MM.1S (cell line): ENCODE measurements around the gene RTN4.

Source experiments
- DNase-seq: peaks from one replicate; pipeline ENCODE4 v3.0.0-alpha.2; 2015
- H2AFZ ChIP-seq: fragments of 300-600 bp; sonication (generic); 2 replicates; pipeline ENCODE4 v1.6.0; 2016; ENCODE audit warnings: antibody characterized with exemption, low read length
- H3F3A ChIP-seq: fragments of 300-600 bp; sonication (generic); 2 replicates; pipeline ENCODE4 v1.6.1; 2016; ENCODE audit warnings: mild to moderate bottlenecking, antibody characterized with exemption, low read length, moderate library complexity, mixed read lengths; ENCODE audit not compliant: insufficient read depth
- H3K27ac ChIP-seq: fragments of 300-600 bp; sonication (generic); 2 replicates; pipeline ENCODE4 v1.5.1; 2016; ENCODE audit warnings: mild to moderate bottlenecking, low read length
- H3K27me3 ChIP-seq: fragments of 300-600 bp; sonication (generic); replicated peaks from 2 replicates; pipeline ENCODE4 v1.6.0; 2016; ENCODE audit warnings: low read length; ENCODE audit not compliant: insufficient read depth
- H3K36me3 ChIP-seq: fragments of 300-600 bp; sonication (generic); replicated peaks from 2 replicates; pipeline ENCODE4 v1.6.1; 2016; ENCODE audit warnings: mild to moderate bottlenecking, low read length, mixed read lengths; ENCODE audit not compliant: insufficient read depth
- H3K4me1 ChIP-seq: fragments of 300-600 bp; sonication (generic); 2 replicates; pipeline ENCODE4 v1.6.1; 2016; ENCODE audit warnings: low read length, mixed read lengths
- H3K4me2 ChIP-seq: fragments of 300-600 bp; sonication (generic); 2 replicates; pipeline ENCODE4 v1.6.0; 2016; ENCODE audit warnings: low read depth, low read length
- H3K4me3 ChIP-seq: fragments of 300-600 bp; sonication (generic); 2 replicates; pipeline ENCODE4 v1.5.1; 2016; ENCODE audit warnings: low read length, mixed read lengths
- H3K79me2 ChIP-seq: fragments of 300-600 bp; sonication (generic); 2 replicates; pipeline ENCODE4 v1.6.1; 2016; ENCODE audit warnings: mixed run types, low read length, mixed read lengths
- H3K9ac ChIP-seq: fragments of 300-600 bp; sonication (generic); 2 replicates; pipeline ENCODE4 v1.6.1; 2016; ENCODE audit warnings: low read length, mixed read lengths
- H3K9me2 ChIP-seq: fragments of 300-600 bp; sonication (generic); replicated peaks from 2 replicates; pipeline ENCODE4 v1.6.1; 2016; ENCODE audit warnings: mild to moderate bottlenecking, low read length, mixed read lengths; ENCODE audit not compliant: insufficient read depth
- H3K9me3 ChIP-seq: fragments of 300-600 bp; sonication (generic); replicated peaks from 2 replicates; pipeline ENCODE4 v1.6.1; 2016; ENCODE audit warnings: mild to moderate bottlenecking, low read length, mixed read lengths; ENCODE audit not compliant: insufficient read depth
- H4K20me1 ChIP-seq: fragments of 300-600 bp; sonication (generic); 2 replicates; pipeline ENCODE4 v1.6.1; 2016; ENCODE audit warnings: mild to moderate bottlenecking, low read length, moderate library complexity, mixed read lengths; ENCODE audit not compliant: insufficient read depth
- EZH2 ChIP-seq: fragments of 300-600 bp; sonication (generic); optimal IDR thresholded peaks from 2 replicates; pipeline ENCODE3; 2017; ENCODE audit warnings: low read depth, mild to moderate bottlenecking, antibody characterized with exemption, low read length, mixed read lengths
- EZH2phosphoT487 ChIP-seq: fragments of 300-600 bp; sonication (generic); IDR thresholded peaks from 2 replicates; pipeline ENCODE4 v1.6.1; 2018; ENCODE audit warnings: antibody characterized with exemption, low read length
- TF ChIP-seq, protein P1 (sequence below): fragments of 300-600 bp; sonication (generic); IDR thresholded peaks from 2 replicates; pipeline ENCODE4 v1.5.1; 2016; ENCODE audit warnings: antibody characterized with exemption, low read length, mixed read lengths

RTN4 gene

GRCh38 chr2:54984476-54984875 is 65.8 kb downstream of the RTN4 start:
- H3K36me3 ChIP-seq: 0 out of 2 replicates have a peak, but pooled peaks cover 4% of the 10 kb centered on the region
- TF ChIP-seq, protein P1, sequence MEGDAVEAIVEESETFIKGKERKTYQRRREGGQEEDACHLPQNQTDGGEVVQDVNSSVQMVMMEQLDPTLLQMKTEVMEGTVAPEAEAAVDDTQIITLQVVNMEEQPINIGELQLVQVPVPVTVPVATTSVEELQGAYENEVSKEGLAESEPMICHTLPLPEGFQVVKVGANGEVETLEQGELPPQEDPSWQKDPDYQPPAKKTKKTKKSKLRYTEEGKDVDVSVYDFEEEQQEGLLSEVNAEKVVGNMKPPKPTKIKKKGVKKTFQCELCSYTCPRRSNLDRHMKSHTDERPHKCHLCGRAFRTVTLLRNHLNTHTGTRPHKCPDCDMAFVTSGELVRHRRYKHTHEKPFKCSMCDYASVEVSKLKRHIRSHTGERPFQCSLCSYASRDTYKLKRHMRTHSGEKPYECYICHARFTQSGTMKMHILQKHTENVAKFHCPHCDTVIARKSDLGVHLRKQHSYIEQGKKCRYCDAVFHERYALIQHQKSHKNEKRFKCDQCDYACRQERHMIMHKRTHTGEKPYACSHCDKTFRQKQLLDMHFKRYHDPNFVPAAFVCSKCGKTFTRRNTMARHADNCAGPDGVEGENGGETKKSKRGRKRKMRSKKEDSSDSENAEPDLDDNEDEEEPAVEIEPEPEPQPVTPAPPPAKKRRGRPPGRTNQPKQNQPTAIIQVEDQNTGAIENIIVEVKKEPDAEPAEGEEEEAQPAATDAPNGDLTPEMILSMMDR: no peak
- TF ChIP-seq EZH2phosphoT487 (no peak), EZH2 (no peak)

DNA sequence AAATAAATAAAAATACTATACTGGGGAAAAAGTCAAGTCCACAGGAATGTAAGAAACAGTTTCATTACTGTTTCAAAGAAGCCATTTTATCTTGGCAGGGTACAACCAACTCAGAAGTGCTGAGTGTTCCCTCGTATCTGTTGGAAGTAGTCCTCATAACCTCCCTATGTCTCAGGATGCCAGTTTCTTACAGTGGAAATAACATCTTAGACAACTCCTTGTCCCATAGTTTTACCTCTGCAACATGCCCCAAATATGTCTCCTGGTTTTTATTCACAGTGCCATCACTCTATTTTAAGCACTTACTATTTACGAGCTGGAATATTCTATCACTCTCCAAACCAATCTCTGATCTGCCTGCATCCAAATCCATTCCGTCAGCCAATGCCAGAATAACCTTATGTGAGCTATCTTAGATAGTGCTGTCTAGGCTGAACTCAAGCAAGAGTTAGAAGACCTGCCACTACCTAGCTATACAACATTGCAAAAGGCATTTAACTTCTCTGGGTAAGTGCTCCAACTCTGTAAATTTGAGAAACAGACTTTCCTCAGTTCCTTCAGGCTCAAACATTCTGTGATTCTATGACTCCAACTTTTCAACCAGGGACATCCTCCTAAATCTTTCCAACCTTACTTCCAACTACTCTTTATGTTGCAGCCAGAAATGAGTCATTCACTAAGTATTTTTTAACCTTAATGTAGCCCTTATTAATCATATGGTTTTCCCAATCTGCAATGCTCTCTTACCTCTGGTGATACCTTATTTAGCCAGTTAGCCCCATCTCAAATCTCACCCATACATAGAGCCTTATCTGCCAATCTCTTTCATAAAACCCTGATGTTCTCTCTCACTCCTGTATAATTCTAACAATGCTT is 66.7 kb downstream of the RTN4 start:
- Histone ChIP-seq H2AFZ (no peak overlapping the region), H3K27me3 (no peaks in the 10 kb centered on the region), H3K36me3 (0 out of 2 replicates have a peak, but pooled peaks cover 4% of the 10 kb centered on the region), H3K9me3 (no peaks in the 10 kb centered on the region), H3F3A (no peaks in the 10 kb centered on the region), H4K20me1 (no peaks in the 10 kb centered on the region), H3K9ac (no peak overlapping the region), H3K27ac (no peak overlapping the region), H3K4me2 (no peak overlapping the region), H3K79me2 (peaks cover 49% of the 10 kb centered on the region), H3K9me2 (no peaks in the 10 kb centered on the region), H3K4me1 (no peaks in the 10 kb centered on the region), H3K4me3 (no peak overlapping the region)
- no peak for DNase-seq
- TF ChIP-seq EZH2phosphoT487 (no peak), EZH2 (no peak)
- TF ChIP-seq, protein P1: no peak

More at GRCh38 chr2:54984476-54984875, 65.8 kb downstream of the RTN4 start:
- no peaks in the 10 kb centered on the region for H3K9me2 ChIP-seq
- H4K20me1 ChIP-seq: no peaks in the 10 kb centered on the region
- H3K4me2 ChIP-seq: no peak overlapping the region
- no peak overlapping the region for H3K27ac ChIP-seq
- no peaks in the 10 kb centered on the region for H3K9me3 ChIP-seq
- H3K9ac ChIP-seq: no peak overlapping the region
- peaks cover 55% of the 10 kb centered on the region for H3K79me2 ChIP-seq
- no peaks in the 10 kb centered on the region for H3F3A ChIP-seq
- H3K4me3 ChIP-seq: no peak overlapping the region
- no peaks in the 10 kb centered on the region for H3K4me1 ChIP-seq
- no peak for DNase-seq
- H3K27me3 ChIP-seq: no peaks in the 10 kb centered on the region
- no peak overlapping the region for H2AFZ ChIP-seq

GRCh38 chr2:54981385-54981784 is 68.9 kb downstream of the RTN4 start:
- no peak overlapping the region for H3K27ac ChIP-seq
- H3K9me3 ChIP-seq: no peaks in the 10 kb centered on the region
- no peak overlapping the region for H2AFZ ChIP-seq
- no peaks in the 10 kb centered on the region for H3K9me2 ChIP-seq
- H3K4me3 ChIP-seq: no peak overlapping the region
- no peak for DNase-seq
- peaks cover 16% of the 10 kb centered on the region for H3F3A ChIP-seq
- H3K27me3 ChIP-seq: no peaks in the 10 kb centered on the region
- H3K79me2 ChIP-seq: peaks cover 39% of the 10 kb centered on the region
- no peak overlapping the region for H3K9ac ChIP-seq
- no peaks in the 10 kb centered on the region for H3K36me3 ChIP-seq
- TF ChIP-seq EZH2phosphoT487: no peak
- TF ChIP-seq, protein P1: no peak
- no peak for TF ChIP-seq EZH2
- H3K4me1 ChIP-seq: peaks cover 13% of the 10 kb centered on the region
- no peaks in the 10 kb centered on the region for H4K20me1 ChIP-seq
- no peak overlapping the region for H3K4me2 ChIP-seq
